H1 (cell line): ENCODE data around the gene FCHO1.

Source experiments
- EZH2 ChIP-seq: fragments of 200-600 bp; sonication (generic); IDR thresholded peaks from 2 replicates; pipeline ENCODE4 v1.7.1; 2012; ENCODE audit warnings: low read depth, mild to moderate bottlenecking, moderate library complexity, low read length, inconsistent platforms; ENCODE audit not compliant: severe bottlenecking
- POLR2A ChIP-seq, 2 experiments: IDR thresholded peaks; 1 replicate in 1 of 2; 2 replicates in 1 of 2; pipeline ENCODE4 v1.6.1; 2011; ENCODE audit warnings: low read depth in 2 of 2, low read length in 2 of 2, mild to moderate bottlenecking in 2 of 2; ENCODE audit errors: control extremely low read depth in 1 of 2
- POLR2AphosphoS5 ChIP-seq: IDR thresholded peaks from 2 replicates; pipeline ENCODE4 v1.6.1; 2011; ENCODE audit warnings: low read depth, low read length
- RAD21 ChIP-seq, 2 experiments: IDR thresholded peaks in 1 of 2; conservative IDR thresholded peaks in 1 of 2; 2 replicates each; pipeline ENCODE4 v1.6.1; 2011; ENCODE audit warnings: low read depth in 2 of 2, low read length in 2 of 2, improper control_type of control experiment in 1 of 2, inconsistent platforms in 1 of 2, mild to moderate bottlenecking in 1 of 2, moderate library complexity in 1 of 2
- SP2 ChIP-seq: IDR thresholded peaks from 2 replicates; pipeline ENCODE4 v1.6.1; 2012; ENCODE audit warnings: mild to moderate bottlenecking, low read length, inconsistent platforms
- ZNF274 ChIP-seq: IDR thresholded peaks from 2 replicates; pipeline ENCODE4 v1.7.0; 2012; ENCODE audit warnings: low read length, borderline replicate concordance; ENCODE audit errors: extremely low read depth
- TF ChIP-seq, protein P1 (sequence below), 3 experiments: IDR thresholded peaks; 1 replicate in 2 of 3; 2 replicates in 1 of 3; pipeline versions ENCODE4 v1.5.1 to v1.6.1; 2011; ENCODE audit warnings: low read length in 3 of 3, mild to moderate bottlenecking in 3 of 3, inconsistent platforms in 2 of 3, low read depth in 1 of 3, moderate library complexity in 1 of 3; ENCODE audit not compliant: insufficient read depth in 1 of 3; ENCODE audit errors: control extremely low read depth in 1 of 3
- TF ChIP-seq, protein P2 (sequence below): IDR thresholded peaks from 2 replicates; pipeline ENCODE4 v1.6.1; 2011; ENCODE audit warnings: low read depth, mild to moderate bottlenecking, low read length; ENCODE audit not compliant: insufficient read depth

DNA sequence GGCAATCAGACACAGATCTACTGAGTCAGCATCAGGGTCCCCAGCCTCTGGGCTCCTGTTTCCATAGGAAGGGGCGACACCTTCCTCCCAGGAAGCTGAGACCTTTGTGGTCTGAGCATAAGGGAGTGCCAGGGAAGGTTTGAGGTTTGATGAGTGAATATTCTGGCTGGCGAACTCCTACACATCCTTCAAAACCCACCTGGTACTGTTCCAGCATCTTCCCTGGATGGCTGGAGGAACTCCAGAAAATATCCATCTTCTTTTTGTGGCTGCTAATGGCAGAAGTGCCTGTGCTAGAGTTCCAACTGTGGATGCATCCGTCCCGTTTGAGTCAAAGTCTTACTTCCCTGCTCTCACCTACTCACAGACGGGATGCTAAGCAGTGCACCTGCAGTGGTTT, 60.8 kb downstream of the FCHO1 start:
- TF ChIP-seq RAD21 (IDR thresholded peaks at IDR 0.05 in 1 of 2, conservative IDR thresholded peaks at IDR 0.05 in 1 of 2; ENCODE audit: low read depth in 2 of 2, low read length in 2 of 2) (no peak), EZH2 (no peak), SP2 (no peak), POLR2AphosphoS5 (no peak), ZNF274 (no peak), POLR2A (IDR thresholded peaks at IDR 0.05; ENCODE audit: control extremely low read depth in 1 of 2, low read depth in 2 of 2, low read length in 2 of 2) (no peak)
- TF ChIP-seq, protein P1, sequence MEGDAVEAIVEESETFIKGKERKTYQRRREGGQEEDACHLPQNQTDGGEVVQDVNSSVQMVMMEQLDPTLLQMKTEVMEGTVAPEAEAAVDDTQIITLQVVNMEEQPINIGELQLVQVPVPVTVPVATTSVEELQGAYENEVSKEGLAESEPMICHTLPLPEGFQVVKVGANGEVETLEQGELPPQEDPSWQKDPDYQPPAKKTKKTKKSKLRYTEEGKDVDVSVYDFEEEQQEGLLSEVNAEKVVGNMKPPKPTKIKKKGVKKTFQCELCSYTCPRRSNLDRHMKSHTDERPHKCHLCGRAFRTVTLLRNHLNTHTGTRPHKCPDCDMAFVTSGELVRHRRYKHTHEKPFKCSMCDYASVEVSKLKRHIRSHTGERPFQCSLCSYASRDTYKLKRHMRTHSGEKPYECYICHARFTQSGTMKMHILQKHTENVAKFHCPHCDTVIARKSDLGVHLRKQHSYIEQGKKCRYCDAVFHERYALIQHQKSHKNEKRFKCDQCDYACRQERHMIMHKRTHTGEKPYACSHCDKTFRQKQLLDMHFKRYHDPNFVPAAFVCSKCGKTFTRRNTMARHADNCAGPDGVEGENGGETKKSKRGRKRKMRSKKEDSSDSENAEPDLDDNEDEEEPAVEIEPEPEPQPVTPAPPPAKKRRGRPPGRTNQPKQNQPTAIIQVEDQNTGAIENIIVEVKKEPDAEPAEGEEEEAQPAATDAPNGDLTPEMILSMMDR (IDR thresholded peaks at IDR 0.05; ENCODE audit: control extremely low read depth in 1 of 3, insufficient read depth in 1 of 3, low read depth in 1 of 3, low read length in 3 of 3): no peak
- TF ChIP-seq, protein P2, sequence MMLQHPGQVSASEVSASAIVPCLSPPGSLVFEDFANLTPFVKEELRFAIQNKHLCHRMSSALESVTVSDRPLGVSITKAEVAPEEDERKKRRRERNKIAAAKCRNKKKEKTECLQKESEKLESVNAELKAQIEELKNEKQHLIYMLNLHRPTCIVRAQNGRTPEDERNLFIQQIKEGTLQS: no peak
